Activated T-cell treated with anti-CD3 and anti-CD28 coated beads for 48 hours (primary cell): ENCODE data around the gene HKDC1.
"Not testable (repeated sequence)": the region's sequence is repeated elsewhere in the genome, so short reads cannot be mapped to it uniquely, and the experiment has no call there.

ENCODE experiments used
- DNase-seq: peaks from one replicate; pipeline ENCODE4 v3.0.0-alpha.2; 2020; ENCODE audit warnings: low read depth

The HKDC1 gene

GRCh38 chr10:69278446-69278963, 58.4 kb downstream of the HKDC1 start, which contains the start of gene HK1:
Gene HK1, plus strand, starts transcription at chr10:69278496.
- DNase-seq = no peak

- DNase-seq = no peak
These were observed 59.0 kb downstream of the HKDC1 start for GRCh38 chr10:69279110-69279509.

GRCh38 chr10:69281507-69282413, 61.6 kb downstream of the HKDC1 start:
- DNase-seq = no peak

- DNase-seq = not testable (repeated sequence)
These were observed 64.3 kb downstream of the HKDC1 start for GRCh38 chr10:69284402-69284801.

GRCh38 chr10:69285699-69286098, 65.6 kb downstream of the HKDC1 start:
- no peak for DNase-seq

GRCh38 chr10:69287181-69287580, 67.0 kb downstream of the HKDC1 start:
- DNase-seq = no peak

- DNase-seq = no peak
These were observed 70.9 kb downstream of the HKDC1 start for GRCh38 chr10:69290993-69291392.

- DNase-seq = no peak
These were observed 72.3 kb downstream of the HKDC1 start for GRCh38 chr10:69292459-69292858.

- no peak for DNase-seq
These were observed 75.0 kb downstream of the HKDC1 start for GRCh38 chr10:69295027-69295636.

GRCh38 chr10:69303632-69304051, 83.5 kb downstream of the HKDC1 start:
- no peak for DNase-seq

GRCh38 chr10:69306421-69306820, 86.3 kb downstream of the HKDC1 start:
- no peak for DNase-seq

- no peak for DNase-seq
These were observed 87.3 kb downstream of the HKDC1 start for GRCh38 chr10:69307434-69307833.

- DNase-seq = not testable (repeated sequence)
These were observed 88.2 kb downstream of the HKDC1 start for GRCh38 chr10:69308304-69308703.

- DNase-seq = no peak
These were observed 91.2 kb downstream of the HKDC1 start for GRCh38 chr10:69311309-69311708.

GRCh38 chr10:69312528-69312927, 92.4 kb downstream of the HKDC1 start:
- no peak for DNase-seq

GRCh38 chr10:69315100-69315542, 95.0 kb downstream of the HKDC1 start:
- DNase-seq = no peak

- DNase-seq = no peak
These were observed 95.6 kb downstream of the HKDC1 start for GRCh38 chr10:69315610-69316312.

GRCh38 chr10:69316313-69317059, 96.4 kb downstream of the HKDC1 start:
- no peak for DNase-seq
